ENCODE measurements around the gene LEF1.
"Not testable (repeated sequence)": the region's sequence is repeated elsewhere in the genome, so short reads cannot be mapped to it uniquely, and the experiment has no call there.

DNA sequence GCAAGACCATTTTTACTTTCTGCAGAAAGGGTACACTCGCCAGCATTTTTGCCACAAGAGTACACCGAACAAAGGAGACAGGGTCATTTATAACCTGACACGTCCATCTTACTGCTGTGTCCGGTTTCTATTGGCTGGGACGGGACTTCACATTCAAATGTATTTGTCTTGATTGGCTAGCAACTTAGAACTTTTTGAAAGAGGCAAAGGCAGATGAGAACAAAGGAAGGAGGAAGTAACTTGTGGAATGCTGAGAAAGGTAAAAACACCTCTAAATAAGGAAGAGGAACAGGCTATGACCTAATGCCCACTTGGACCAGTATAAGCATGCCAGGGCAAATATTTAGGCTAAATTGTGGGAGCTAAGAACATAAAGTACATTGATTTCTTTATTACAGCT lies 156.3 kb downstream of the LEF1 start:
- TF ChIP-seq CTCF (conservative IDR thresholded peaks at IDR 0.05; ENCODE audit: low read depth in 2 of 2); REST (IDR thresholded peaks at IDR 0.05; ENCODE audit: unreplicated experiment); EZH2 (IDR thresholded peaks at IDR 0.05; ENCODE audit: low read depth, unreplicated experiment); POLR2AphosphoS5 (IDR thresholded peaks at IDR 0.05; ENCODE audit: low read depth); EZH2phosphoT487 (IDR thresholded peaks at IDR 0.05; ENCODE audit: unreplicated experiment); ZNF462 (CRISPR knock-in tag; IDR thresholded peaks at IDR 0.05); NANOG (IDR thresholded peaks at IDR 0.05; ENCODE audit: borderline replicate concordance); ZNF331 (CRISPR knock-in tag; IDR thresholded peaks at IDR 0.05; ENCODE audit: low read depth); JUNB (IDR thresholded peaks at IDR 0.05; ENCODE audit: unreplicated experiment); ZNF114 (CRISPR knock-in tag; IDR thresholded peaks at IDR 0.05); CREB1 (CRISPR knock-in tag; IDR thresholded peaks at IDR 0.05; ENCODE audit: low read depth); STAT1 (IDR thresholded peaks at IDR 0.05; ENCODE audit: unreplicated experiment): not testable (repeated sequence)
- TF ChIP-seq, protein P1, sequence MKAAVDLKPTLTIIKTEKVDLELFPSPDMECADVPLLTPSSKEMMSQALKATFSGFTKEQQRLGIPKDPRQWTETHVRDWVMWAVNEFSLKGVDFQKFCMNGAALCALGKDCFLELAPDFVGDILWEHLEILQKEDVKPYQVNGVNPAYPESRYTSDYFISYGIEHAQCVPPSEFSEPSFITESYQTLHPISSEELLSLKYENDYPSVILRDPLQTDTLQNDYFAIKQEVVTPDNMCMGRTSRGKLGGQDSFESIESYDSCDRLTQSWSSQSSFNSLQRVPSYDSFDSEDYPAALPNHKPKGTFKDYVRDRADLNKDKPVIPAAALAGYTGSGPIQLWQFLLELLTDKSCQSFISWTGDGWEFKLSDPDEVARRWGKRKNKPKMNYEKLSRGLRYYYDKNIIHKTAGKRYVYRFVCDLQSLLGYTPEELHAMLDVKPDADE (IDR thresholded peaks at IDR 0.05) = not testable (repeated sequence)

All from GM23338 (cell line).